GM21447 (cell line): ENCODE results near the gene BNIP5.

Experiments
- ATAC-seq: cut with Tn5 transposase; IDR thresholded peaks from one replicate; pipeline ENCODE4 v1.9.1; 2021; ENCODE audit not compliant: unreplicated experiment

The BNIP5 gene

GRCh38 chr6:36301085-36301658 is 35.5 kb downstream of the BNIP5 start:
- no peak for ATAC-seq

DNA sequence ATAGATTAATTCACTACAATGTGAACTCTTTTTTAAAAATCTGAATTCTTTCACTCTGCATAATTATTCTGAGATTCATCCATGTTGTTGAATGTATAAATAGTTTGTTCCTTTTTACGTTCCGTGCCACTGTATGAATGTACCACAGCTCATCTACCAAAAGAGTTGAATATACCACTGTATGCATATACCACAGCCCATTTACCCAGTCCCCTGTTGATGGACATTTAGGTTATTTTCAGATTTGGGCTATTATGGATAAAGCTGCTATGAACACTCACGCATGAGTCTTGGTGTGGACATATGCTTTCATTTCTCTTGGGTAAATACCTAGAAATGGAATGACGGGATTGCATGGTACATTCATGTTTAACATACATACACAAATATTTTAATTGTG is 38.7 kb downstream of the BNIP5 start:
- no peak for ATAC-seq

DNA sequence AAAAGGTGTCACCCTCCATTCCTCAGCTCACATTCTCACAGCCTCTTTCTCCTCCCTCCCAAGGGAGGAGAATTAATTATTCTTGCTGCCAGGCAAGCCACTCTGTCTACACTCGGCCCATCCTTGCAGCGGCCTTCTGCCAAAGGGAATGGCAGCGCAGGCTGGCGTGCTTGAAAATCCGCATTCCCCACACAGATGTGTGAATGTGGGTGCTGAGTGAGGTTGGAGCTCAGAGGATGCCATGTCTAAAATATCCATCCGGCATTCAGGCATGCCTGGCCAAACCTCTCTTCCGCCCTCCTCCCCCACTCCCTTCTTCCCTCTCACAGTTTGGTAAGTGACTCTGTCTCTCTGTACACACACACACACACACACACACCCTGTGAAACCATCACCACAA is 39.2 kb downstream of the BNIP5 start:
- no peak for ATAC-seq

GRCh38 chr6:36297051-36297450 is 39.6 kb downstream of the BNIP5 start:
- no peak for ATAC-seq

DNA sequence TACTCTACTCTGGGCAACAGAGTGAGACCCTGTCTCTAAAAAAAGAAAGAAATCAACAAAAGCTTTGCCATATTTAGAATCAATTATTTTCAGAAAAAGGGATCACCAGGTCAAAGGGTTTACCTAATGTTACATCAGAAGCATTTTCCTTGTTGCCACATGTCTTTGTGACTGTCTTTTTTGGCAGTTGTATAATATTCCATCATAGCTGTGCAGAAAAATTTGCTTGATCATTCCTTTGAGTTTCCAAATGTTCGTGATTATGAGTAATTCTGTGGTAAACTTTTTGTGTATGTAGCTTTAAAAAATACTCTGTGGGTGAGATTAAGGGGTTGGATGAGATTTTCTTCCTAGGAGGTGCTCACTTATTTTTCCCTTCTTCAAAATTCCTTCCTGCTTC is 40.4 kb downstream of the BNIP5 start:
- ATAC-seq = no peak

- ATAC-seq = no peak
Observed at GRCh38 chr6:36292170-36292569, 44.5 kb downstream of the BNIP5 start.

DNA sequence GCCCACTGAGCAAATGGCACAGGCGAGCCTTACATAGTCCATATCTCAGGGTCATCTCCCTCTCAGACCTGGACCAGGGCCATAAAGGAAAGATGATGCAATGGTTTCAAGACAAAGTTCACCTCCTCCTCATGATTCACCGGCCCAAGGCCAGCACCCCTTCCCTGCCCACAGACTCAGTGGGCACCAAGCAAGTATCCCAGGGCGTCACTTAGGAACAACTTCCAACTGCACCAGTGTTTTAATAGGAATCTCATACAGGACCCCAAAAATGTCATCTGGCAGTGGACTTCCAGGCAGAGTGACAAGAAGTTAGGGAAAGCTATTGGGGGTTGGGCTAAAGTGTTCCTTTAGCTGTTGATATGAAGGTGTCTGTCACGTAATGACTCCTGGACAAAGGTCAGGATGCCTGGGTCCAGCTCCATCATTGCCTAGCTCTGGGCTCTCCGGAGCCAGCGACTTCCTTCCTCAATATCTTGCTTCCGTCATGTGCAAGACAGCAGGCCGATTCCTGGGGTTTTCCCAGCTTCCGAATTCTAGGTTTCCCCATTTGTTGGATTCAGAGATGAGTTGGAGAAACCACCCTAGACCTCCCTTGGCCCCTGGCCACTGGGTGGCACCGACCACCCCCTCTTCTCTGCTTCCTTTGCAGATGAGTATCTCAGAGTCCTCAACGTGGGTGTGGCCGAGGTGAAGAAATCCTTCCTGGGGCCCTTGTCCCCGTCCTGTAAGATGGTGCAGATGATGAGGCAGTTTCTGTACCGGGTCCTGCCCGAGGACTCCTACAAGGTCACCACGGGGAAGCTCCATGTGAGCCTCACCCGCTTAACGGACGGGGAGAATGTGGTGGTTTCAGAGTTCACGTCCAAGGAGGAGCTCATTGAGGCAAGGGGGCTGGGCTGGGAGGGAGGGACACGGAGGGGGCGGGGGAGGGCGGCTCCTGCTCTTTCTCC is 45.7 kb downstream of the BNIP5 start:
- no peak for ATAC-seq

GRCh38 chr6:36289281-36289878 is 47.3 kb downstream of the BNIP5 start:
- no peak for ATAC-seq

GRCh38 chr6:36286858-36287257 is 49.8 kb downstream of the BNIP5 start:
- no peak for ATAC-seq

- no peak for ATAC-seq
Observed at GRCh38 chr6:36285797-36286196, 50.9 kb downstream of the BNIP5 start.

DNA sequence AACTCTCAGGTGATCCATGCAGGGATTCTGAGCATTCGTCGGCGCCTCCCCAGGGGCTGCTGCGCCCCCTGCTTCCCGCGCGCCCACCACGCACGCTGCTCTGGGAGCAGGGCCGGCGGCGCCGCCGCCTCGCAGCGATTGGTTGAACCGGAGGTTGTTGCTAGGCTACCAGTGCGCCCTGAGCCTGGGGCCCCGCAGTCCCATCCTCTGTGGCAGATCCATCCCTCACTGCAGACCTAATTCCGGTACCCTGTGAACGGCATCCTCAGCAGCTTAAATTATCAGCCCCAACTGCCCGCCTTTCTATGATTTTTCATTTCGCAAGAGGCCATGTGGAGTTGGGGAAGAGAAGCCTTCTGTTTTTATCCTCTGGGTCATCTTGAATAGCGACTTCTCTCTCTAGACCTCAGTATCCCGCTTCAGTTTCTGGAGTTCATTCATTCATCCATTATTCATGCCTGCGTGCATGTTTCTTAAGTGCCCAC is 51.5 kb downstream of the BNIP5 start:
- ATAC-seq = no peak

GRCh38 chr6:36284359-36284758 is 52.3 kb downstream of the BNIP5 start:
- no peak for ATAC-seq

- ATAC-seq = no peak
Observed at GRCh38 chr6:36283608-36284007, 53.1 kb downstream of the BNIP5 start.

GRCh38 chr6:36280983-36281382 is 55.7 kb downstream of the BNIP5 start:
- no peak for ATAC-seq

GRCh38 chr6:36280467-36280866 is 56.2 kb downstream of the BNIP5 start:
- ATAC-seq = no peak

- ATAC-seq = no peak
Observed at GRCh38 chr6:36277946-36278470, 58.7 kb downstream of the BNIP5 start.

DNA sequence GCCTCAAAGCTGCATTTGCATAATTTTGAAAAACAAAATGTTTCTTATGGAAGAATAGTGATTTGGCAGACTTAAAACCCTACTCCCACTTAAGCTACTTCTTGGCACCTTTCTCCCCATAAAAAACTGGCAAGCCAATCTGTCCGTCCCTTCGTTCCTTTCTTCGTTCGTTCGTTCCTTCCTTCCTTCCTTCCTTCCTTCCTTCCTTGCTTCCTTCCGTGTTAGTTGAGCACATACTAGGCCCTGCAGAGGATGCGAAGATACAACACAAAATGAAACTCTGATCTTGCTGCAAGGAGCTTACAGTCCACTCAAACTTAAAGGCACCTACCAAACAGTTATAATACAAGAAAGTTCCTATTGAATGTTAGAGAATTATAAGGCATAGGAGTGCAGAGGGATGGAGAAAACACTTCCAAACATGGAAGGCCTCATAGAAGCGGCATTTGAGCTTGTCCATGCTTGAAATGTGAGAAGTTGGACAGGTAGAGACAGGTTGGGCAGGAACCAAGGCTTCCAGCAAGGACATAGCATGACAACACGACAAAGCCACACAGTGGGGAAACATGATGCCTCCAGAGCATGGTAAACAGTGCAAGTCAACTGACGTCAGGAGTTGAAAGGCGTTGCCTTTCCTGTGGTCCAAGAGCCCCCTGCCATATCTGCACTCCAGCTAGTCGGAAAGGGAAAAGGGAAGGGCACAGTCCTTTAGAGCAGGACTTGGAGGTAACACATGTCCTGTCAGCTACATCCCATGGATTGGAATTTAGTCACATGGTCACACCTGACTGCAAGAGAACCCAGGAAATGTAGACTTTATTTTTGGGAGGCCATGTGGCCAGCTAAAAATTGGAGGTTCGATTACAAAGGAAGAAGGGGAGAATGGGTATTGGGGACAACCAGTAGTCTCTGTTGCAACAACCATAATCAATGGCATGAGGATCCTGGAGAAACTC is 59.8 kb downstream of the BNIP5 start:
- ATAC-seq = no peak

- no peak for ATAC-seq
Observed at GRCh38 chr6:36273802-36274514, 62.7 kb downstream of the BNIP5 start.

DNA sequence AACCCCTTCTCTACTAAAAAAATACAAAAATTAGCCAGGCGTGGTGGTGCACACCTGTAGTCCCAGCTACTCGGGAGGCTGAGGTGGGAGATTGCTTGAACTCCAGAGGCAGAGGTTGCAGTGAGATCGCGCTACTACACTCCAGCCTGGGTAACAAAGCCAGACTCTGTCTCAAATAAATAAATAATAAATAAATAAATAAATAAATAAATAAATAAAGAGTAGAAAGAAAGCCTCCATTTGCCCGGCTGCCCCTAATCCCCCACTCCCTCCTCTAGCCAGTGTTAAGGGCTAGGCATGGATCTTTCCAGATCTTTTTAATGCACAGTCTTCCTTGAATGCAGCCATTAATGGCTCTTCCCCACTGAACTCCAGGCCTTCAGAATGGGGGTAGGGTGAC is 63.6 kb downstream of the BNIP5 start:
- no peak for ATAC-seq

DNA sequence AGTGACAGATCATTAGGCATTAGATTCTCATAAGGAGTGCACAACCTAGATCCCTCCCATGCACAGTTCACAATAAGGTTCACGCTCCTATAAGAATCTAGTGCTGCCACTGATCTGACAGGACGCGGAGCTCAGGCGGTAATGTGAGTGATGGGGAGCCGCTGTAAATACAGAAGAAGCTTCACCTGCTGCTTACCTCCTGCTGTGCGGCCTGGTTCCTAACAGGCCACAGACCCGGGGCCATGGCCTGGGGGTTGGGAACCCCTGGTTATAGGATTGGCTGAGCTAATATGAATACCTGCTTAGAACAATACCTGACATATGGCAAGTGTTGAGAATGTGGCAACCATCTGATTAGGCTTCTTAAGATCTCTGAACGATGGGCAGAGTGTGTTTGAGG is 64.5 kb downstream of the BNIP5 start:
- no peak for ATAC-seq
